Measurements from ENCODE around the gene POTEB2. TPM values are rescaled to one million over a fixed set of nuclear protein-coding genes. Genes with fewer than 3 reads are reported as not detected.
"Not testable (repeated sequence)": the region's sequence is repeated elsewhere in the genome, so short reads cannot be mapped to it uniquely, and the experiment has no call there.

The POTEB2 gene
- total RNA-seq (ENCODE audit: unreplicated experiment): not detected
- long read RNA-seq: 0 reads

GRCh38 chr15:20866214-20866613 is at the start of gene POTEB2:
POTEB2 (minus strand) TSS chr15:20866314; CDS start chr15:20866281, 33 bp downstream.
- not testable (repeated sequence) for H3K36me3 Mint-ChIP-seq (ENCODE audit: low read depth, unreplicated experiment); H3K4me1 Mint-ChIP-seq (ENCODE audit: unreplicated experiment); H3K4me3 Mint-ChIP-seq (ENCODE audit: unreplicated experiment); H3K27ac Mint-ChIP-seq (ENCODE audit: unreplicated experiment); H3K9me3 Mint-ChIP-seq (ENCODE audit: unreplicated experiment); H3K27me3 Mint-ChIP-seq (ENCODE audit: unreplicated experiment); DNase-seq (ENCODE audit: low spot score)

- H3K9me3 Mint-ChIP-seq (ENCODE audit: unreplicated experiment); H3K4me1 Mint-ChIP-seq (ENCODE audit: unreplicated experiment); H3K36me3 Mint-ChIP-seq (ENCODE audit: low read depth, unreplicated experiment); DNase-seq (ENCODE audit: low spot score); H3K27ac Mint-ChIP-seq (ENCODE audit: unreplicated experiment); H3K4me3 Mint-ChIP-seq (ENCODE audit: unreplicated experiment); H3K27me3 Mint-ChIP-seq (ENCODE audit: unreplicated experiment): not testable (repeated sequence)
These were observed 13.8 kb upstream of the POTEB2 start for GRCh38 chr15:20879916-20880315.

GRCh38 chr15:20878464-20878863 is 12.3 kb upstream of the POTEB2 start:
- not testable (repeated sequence) for H3K36me3 Mint-ChIP-seq (ENCODE audit: low read depth, unreplicated experiment); H3K4me1 Mint-ChIP-seq (ENCODE audit: unreplicated experiment); H3K27me3 Mint-ChIP-seq (ENCODE audit: unreplicated experiment); H3K27ac Mint-ChIP-seq (ENCODE audit: unreplicated experiment); DNase-seq (ENCODE audit: low spot score); H3K4me3 Mint-ChIP-seq (ENCODE audit: unreplicated experiment); H3K9me3 Mint-ChIP-seq (ENCODE audit: unreplicated experiment)

DNA sequence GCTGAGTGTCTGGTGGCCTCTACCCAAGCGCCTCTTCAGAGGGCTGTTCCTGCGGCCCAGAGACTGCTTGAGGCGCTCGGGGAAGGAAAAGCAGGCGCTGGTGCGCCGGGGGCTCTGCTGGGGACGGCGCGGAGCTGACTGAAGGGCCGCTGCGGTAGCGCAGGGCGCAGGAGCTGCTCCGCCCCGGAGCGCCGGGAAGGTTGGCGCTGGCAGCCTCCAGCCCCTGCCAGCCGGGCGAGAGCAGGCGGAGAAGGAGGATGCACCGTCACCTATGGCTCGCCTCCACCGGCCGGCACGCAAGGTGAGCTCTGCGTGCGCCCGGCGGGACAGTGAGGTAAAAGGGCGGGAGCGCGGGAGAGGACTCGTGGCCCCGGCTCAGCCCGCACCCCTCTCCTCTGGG is 11.7 kb upstream of the POTEB2 start:
- not testable (repeated sequence) for H3K4me1 Mint-ChIP-seq (ENCODE audit: unreplicated experiment)

More for the DNA sequence above, 11.7 kb upstream of the POTEB2 start:
- not testable (repeated sequence) for H3K4me3 Mint-ChIP-seq (ENCODE audit: unreplicated experiment); H3K27ac Mint-ChIP-seq (ENCODE audit: unreplicated experiment); H3K36me3 Mint-ChIP-seq (ENCODE audit: low read depth, unreplicated experiment); H3K9me3 Mint-ChIP-seq (ENCODE audit: unreplicated experiment); H3K27me3 Mint-ChIP-seq (ENCODE audit: unreplicated experiment); DNase-seq (ENCODE audit: low spot score)

Small RNA genes lying within 50 kb of the gene (microRNA-seq; reads per million reads assigned to microRNA genes)
- gene MIR3118-2 (ENCODE audit: unreplicated experiment): not detected

Measured in endothelial cell (in vitro differentiated cells).